D721Med (cell line): ENCODE data around the gene DNAJB8.

ENCODE experiments used
- DNase-seq: peaks from one replicate; pipeline ENCODE4 v3.0.0; 2011; ENCODE audit warnings: low spot score; ENCODE audit not compliant: insufficient read length
- FAIRE-seq: peaks from 2 replicates; lab custom pipeline; 2011; peaks lifted over from hg19 to GRCh38; lab: Jason Lieb, UNC
- TF ChIP-seq, protein P1 (sequence below): IDR thresholded peaks from 2 replicates; pipeline ENCODE4 v1.5.1; 2012; ENCODE audit warnings: mild to moderate bottlenecking, control low read depth; ENCODE audit not compliant: insufficient read depth; ENCODE audit errors: missing control alignments

The DNAJB8 gene

DNA sequence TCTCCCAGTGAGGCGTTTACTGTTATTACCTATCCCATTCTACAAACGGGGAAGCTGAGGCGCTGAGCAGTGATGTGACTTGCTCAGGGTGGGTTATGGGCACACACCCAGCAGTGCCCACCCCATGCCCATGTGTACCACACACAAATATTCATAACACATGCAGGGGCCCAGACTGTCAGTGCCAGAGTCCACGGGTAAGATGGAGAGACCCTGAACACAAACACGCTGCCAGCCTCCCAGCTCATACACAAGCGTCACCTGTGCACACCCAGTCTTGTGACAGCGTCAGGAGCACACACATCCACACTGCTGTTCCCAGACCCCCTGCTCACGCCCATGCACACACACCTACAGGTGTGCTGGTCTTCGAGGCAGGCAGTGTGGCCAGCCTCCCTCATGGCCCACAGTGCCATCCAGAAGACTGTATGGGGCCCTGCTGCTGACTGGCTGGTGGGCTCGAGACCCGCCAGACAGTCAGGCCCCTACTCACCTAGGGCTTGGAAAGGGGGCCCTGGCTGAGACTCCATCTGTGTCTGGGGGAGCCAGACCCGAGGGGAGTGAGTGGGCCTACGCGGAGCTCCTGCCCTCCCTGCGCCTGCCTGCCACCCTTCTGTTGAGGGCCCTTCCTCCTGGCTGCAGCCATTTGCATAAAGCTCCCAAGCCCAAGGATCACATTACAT is 39.4 kb downstream of the DNAJB8 start:
- DNase-seq (no peak), FAIRE-seq (no peak)
- TF ChIP-seq, protein P1, sequence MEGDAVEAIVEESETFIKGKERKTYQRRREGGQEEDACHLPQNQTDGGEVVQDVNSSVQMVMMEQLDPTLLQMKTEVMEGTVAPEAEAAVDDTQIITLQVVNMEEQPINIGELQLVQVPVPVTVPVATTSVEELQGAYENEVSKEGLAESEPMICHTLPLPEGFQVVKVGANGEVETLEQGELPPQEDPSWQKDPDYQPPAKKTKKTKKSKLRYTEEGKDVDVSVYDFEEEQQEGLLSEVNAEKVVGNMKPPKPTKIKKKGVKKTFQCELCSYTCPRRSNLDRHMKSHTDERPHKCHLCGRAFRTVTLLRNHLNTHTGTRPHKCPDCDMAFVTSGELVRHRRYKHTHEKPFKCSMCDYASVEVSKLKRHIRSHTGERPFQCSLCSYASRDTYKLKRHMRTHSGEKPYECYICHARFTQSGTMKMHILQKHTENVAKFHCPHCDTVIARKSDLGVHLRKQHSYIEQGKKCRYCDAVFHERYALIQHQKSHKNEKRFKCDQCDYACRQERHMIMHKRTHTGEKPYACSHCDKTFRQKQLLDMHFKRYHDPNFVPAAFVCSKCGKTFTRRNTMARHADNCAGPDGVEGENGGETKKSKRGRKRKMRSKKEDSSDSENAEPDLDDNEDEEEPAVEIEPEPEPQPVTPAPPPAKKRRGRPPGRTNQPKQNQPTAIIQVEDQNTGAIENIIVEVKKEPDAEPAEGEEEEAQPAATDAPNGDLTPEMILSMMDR = no peak

DNA sequence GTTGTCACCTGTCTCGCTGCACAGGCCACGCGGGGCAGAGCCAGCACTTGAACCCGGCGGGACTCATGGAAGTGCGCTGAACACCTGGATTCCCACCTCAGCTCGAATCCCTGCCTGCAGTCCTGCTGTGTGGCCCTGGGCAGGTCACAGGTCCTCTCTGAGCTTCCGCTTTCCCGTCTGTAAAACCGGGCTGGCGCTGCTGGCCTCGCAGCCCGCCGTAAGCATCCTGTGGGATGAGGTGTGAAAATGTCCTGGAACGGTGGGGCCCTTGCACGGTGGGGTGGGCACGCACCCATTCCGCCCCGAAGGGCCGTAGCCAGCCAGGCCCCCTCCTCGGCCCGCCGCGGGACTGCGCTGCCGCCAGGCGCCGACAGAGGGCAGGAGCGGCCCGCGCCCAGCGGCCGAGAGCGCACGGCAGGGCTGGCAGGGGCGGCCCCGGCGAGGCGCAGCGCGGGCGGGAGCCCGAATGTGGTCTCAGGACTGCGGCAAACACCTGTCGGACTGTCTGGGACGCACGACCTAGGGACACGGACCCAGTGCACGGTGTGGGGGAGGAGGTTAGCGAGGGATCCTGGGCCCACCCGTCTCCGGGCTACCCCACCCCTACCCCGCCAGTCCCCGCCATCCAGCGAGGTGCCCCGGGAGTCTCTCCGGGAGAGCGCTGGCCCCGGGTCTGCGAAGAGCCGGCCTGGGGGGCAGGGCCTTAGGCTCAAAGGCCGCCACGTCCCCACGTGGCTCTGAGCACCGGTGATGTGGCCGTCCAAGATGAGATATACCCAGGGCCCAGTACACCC is 40.4 kb downstream of the DNAJB8 start:
- FAIRE-seq (no peak), DNase-seq (peak; percentile 89)
- TF ChIP-seq, protein P1 = peak; percentile 72

DNA sequence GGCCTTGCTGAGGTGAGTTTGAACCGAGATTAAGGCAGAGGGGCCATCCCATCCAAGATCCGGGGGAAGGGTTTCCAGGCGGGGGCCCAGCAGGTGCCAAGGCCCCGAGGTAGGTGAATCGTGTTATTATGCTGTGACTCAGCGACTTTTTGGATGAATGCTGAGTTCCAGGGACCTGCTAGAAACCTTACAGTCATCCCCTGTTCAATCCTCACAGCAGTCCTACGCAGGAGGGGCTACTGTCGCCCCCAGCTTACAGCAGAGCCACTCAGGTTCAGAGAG is 40.9 kb downstream of the DNAJB8 start:
- DNase-seq (no peak), FAIRE-seq (no peak)

DNA sequence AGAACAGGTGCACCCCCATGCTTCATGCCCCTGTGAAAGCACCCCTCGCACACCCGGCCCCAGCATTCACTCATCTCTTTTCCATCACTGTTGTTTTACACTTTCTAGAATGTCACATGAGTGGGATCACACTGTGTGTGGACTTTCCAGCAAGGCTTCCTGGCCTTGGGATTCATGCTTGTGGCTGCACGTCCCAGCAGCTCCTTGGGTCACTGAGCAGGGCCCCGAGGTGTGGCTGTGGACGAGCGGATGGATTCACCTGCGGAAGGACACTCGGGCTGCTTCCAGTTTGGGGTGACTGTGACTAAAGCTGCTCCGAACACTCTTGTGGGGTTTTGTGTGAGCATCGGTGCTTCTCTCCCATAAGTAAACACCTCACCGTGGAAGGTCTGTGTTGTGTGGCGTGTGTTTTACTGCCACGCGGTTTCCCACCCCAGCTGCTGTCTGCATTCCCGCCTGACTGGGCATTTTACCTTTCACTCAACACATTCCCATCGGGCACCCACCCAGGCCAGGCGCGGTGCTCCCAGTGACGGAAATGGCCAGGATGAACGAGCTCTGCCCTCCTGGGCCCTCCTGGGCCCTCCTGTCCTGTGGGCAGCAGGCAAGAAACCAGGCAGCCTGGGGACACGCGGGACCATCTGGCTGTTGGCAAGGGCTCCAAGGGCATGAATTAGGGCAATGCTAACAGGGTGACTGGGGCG is 41.4 kb downstream of the DNAJB8 start:
- FAIRE-seq (no peak), DNase-seq (no peak)
- TF ChIP-seq, protein P1 = no peak

More for the DNA sequence above, 40.9 kb downstream of the DNAJB8 start:
- TF ChIP-seq, protein P1 = no peak

DNA sequence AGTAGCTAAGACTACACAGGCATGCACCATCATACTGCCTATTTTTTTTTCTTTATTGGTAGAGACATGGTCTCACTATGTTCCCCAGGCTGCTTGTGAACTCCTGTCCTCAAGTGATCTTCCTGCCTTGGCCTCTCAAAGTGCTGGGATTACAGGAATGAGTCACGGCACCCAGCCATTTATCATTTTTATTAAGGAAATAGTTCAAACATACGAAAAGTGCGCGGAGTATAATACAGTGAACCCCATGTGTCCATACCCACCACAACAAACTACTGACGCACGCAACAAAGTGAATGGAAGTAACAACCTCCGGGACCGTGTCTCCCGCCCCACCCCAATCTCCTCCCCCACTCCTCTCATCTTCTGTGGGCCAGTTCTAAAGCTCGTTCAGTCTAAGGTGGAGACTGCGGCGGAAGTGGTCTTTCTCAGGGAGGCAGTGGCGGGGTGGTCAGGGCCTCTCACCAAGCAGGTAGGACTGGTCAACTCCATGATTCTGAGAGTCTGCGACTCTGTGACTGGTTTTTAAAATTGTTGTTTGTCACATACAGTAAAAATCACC is 42.1 kb downstream of the DNAJB8 start:
- DNase-seq (no peak), FAIRE-seq (no peak)
- TF ChIP-seq, protein P1 = no peak

DNA sequence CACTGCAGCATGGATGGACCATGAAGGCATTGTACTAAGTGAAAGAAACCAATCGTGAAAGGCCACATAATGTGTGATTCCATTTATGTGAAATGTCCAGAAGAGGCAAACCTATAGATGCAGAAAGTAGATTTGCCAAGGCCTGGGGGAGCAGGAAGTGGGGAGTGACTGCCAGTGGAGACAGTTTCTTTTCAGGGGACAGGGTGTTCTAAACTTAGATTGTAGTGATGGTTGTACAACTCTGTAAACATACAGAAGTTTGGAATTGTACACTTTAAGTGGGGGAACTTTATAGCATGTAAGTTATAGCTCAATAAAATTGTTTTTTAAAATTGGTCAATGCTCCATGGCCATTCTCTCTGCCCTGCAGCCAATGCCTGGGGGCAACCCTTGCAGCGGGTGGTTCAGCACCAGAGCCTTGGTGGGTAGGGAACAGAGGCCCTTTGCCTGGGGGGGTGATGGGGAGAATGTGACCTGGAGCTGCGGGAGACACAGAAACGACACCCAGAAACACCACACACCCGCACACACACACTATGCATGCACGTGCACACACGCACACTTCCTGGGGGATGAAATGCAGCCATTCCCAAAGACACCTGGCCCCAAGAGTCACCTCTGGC is 43.1 kb downstream of the DNAJB8 start:
- DNase-seq (no peak), FAIRE-seq (no peak)
- TF ChIP-seq, protein P1 = no peak
